Measurements from ENCODE around the gene WFIKKN2.
"Not testable (repeated sequence)": the region's sequence is repeated elsewhere in the genome, so short reads cannot be mapped to it uniquely, and the experiment has no call there.

Gene WFIKKN2

GRCh38 chr17:50877042-50877441 lies 41.7 kb downstream of the WFIKKN2 start:
- not testable (repeated sequence) for DNase-seq (ENCODE audit: low spot score)

DNA sequence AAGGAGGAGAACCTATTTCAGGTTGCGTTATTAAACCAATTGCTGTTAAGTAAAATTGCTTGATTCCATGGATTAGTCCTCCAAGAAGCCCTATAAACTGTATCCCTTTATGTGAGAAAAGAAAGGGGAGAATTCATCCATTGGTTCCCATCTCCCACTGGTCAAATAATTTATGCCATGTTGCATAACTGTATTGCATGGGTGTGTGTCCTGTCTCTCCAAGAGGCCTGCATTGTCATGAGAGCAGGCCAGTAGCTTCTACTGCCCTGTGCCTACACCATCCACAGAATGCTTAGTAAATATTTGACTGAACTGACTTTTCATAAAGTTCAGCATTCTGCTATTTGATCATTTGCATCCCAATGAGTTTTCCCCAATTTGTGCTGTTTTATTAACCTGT lies 42.5 kb downstream of the WFIKKN2 start:
- DNase-seq (ENCODE audit: low spot score), result no peak

DNA sequence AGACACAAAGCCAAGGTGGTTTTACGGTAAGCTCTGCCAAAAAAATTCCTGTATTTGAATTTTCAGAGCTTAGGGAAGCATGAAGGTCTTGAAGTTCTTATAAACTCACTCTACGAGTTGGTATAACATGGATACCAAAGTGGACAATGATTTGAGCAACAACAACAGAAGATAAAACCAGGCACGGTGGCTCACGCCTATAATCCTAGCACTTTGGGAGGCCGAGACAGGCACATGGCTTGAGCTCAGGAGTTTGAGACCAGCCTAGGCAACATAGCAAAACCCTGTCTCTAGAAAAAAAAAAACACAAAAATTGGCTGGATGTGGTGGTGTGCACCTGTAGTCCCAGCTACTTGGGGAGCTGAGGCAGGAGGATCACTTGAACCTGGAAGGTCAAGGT lies 43.7 kb downstream of the WFIKKN2 start:
- no peak for DNase-seq (ENCODE audit: low spot score)

- no peak for DNase-seq (ENCODE audit: low spot score)
Measured at GRCh38 chr17:50881182-50881581, 45.8 kb downstream of the WFIKKN2 start.

DNA sequence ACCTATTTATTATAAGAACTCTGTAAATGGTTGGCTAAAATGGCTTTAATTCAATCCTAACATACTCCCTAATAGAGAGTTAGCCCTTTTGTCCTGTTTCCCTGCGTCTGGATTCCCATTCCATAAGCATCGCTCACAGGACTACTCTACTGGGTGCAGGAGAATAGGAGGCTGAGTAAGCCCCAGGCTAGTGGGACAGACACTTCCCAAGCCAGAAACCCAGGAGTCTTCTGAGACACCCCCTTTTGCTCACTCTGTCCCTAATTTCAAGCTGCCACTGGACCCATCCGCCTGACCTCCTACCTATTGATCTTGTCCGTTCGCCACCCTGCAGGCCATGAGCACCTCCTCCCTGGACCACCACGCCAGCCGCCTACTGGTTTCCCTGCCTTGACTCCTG lies 47.5 kb downstream of the WFIKKN2 start:
- DNase-seq (ENCODE audit: low spot score), result no peak

GRCh38 chr17:50883850-50884438 lies 48.6 kb downstream of the WFIKKN2 start:
- no peak for DNase-seq (ENCODE audit: low spot score)

GRCh38 chr17:50884439-50885311 lies 49.3 kb downstream of the WFIKKN2 start:
- no peak for DNase-seq (ENCODE audit: low spot score)

DNA sequence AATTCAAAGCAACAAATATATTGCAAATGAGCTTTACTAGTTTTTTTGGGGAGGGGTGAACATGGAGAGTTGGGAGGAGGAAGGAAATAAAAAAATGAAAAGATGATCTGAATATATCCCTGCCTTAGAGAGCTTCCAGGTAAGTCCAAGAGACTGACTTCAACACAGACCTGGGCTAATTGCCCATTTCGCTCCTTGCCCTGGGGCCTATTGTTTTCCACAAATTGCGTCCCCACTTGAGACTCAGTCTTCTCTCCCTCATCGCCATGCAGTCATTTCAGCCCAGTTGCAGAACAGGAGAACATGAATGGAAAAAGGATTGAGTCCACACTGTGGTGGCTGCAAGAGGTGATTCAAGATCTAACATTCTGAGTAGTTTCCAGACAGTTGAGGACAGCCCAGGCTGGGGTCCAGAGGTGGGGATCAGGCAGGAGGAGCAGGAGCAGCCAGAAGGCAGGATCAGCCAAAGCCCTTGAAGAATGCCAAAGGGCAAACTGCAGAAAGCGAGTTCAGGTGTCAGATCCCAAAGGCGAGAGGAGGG lies 52.4 kb downstream of the WFIKKN2 start:
- DNase-seq (ENCODE audit: low spot score), result no peak

DNA sequence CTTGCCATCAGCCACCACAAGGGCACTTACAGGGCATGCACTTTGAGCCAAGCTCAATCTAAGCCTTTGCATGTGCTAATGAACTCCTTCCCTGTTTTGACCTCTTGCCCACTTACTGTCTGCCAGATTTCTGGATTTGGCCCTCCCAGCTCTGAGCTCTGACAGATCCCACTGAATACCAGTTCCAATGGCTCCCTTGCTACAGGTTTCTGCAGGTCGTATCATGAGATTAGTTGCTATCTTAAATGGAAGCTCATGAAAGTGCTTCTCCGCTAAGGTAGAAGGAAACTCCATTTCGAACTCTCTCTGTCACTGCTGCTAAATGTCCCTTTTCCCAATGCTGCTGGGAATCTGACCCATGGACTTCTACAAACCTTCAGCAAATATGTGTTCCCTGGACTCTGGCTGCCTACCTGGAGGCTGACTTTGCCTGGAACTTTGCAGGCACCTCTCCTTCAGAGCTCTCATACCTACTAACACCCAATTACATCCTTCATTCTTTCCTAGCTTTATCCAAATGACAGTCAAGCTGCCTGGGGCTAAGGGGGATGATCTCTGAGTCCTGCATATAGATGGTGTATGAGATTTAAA lies 54.2 kb downstream of the WFIKKN2 start:
- no peak for DNase-seq (ENCODE audit: low spot score)

GRCh38 chr17:50890675-50891516 lies 55.5 kb downstream of the WFIKKN2 start:
- no peak for DNase-seq (ENCODE audit: low spot score)

DNA sequence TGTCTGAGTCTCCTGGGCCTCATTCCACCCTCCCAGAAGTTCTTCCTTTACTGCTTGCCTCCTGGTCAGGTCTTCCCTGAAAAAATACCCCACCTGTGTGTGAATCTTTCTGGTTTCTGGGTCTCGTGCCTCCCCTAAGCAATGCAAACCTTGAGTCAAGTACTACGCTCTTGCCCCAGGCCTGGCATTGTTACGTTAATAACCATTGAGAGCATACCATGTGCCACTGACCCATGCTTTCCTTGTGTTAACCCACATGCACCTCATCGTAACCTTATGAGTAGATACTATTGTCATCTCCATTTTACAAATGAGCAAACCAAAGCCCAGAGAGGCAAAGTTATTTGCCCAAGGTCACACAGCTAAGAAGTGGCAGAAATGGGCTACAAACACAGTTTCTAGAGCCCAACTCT lies 56.2 kb downstream of the WFIKKN2 start:
- DNase-seq (ENCODE audit: low spot score), result no peak

Measured in Ammon's horn (tissue), 1 donor.